Activated CD4-positive, alpha-beta T cell treated with anti-CD3 and anti-CD28 coated beads for 48 hours (primary cell): ENCODE data around the gene CUBN.

Source experiments
- DNase-seq: peaks from one replicate; pipeline ENCODE4 v3.0.0-alpha.2; 2020

Gene CUBN

DNA sequence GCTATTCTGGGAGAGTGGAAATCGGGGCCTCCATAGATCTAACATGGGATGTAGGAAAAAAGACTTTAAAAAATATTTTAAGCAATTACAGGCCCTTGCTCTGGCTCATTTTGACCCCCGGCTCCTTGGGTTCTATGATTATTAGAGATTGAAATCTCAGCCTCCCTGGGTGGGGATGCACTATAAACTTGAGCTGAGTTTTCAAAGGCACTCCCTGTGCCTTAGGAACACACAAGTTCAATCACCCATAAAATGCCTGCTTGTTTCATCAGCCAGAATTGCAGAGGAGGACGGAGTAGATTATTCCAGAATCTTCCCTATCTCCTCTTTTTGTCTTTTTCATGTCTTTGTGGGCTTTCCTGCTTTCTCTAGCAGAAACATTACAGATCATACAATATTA, 145.4 kb downstream of the CUBN start:
- no peak for DNase-seq

DNA sequence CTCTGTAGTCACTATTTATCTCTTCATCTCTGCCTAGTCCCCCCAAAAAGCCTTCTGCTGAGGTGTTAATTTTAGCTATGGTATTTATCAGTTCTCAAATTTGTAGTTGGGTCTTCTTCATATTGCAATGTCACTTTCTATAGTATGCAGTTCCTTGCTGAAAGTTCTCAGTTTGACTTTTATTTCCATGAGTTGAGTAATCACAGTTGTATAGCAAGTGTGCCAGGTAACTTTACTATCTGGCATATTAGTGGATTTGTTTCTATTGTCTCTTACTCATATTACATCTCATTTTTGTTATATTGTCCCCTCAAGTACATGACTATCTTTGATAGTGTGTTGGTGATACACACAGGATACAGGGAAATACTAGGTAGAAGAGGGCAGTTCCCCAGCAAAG, 152.8 kb downstream of the CUBN start:
- DNase-seq: no peak

DNA sequence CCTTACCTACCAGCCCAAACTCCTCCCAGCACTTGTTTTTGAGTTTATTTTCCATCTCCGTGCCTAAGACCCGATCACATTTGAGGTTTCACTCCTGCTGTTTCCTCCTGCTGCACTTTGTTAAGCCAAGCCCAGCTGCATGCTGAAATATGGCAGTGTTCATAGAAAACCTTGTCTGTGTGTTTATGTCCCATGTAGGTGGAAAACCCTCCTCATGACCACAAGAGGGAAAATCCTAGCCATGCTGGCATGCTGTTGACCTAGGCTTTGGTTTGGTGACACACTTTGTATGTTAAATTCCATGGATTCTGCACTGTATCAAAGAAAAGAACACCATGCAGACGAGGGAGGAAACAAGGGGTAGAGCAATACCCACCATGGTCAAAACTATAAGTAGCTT, 154.4 kb downstream of the CUBN start:
- DNase-seq: no peak

DNA sequence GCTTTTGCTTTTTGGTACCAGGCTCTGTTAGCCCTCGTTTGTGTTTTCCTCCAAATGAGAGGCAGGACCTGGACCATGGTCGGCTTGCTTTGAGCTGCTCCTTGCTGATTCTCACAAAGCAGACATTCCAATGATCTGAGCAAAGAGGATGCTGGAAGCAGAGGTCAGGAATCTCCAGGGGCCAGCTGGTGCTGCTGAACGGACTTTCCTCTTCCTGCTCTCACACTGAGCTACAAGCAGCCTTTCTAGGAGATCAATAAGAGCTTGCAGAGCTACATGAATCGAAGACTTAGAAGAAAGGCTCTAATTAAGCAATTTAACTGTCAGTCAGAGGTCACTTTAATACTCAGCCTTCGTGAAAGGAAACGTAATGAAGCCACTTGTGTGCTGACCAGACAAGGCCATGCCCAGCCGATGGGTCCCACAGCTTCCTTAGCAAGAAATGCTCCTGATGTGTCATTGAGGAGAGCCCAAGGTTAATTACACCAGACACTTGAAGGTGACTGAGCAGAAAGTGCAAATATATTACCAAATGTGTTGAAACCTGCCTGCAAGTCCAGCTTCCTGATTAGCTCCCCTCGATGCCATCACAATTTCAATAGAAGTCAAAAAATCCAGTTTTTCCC, 161.1 kb downstream of the CUBN start:
- DNase-seq: no peak

DNA sequence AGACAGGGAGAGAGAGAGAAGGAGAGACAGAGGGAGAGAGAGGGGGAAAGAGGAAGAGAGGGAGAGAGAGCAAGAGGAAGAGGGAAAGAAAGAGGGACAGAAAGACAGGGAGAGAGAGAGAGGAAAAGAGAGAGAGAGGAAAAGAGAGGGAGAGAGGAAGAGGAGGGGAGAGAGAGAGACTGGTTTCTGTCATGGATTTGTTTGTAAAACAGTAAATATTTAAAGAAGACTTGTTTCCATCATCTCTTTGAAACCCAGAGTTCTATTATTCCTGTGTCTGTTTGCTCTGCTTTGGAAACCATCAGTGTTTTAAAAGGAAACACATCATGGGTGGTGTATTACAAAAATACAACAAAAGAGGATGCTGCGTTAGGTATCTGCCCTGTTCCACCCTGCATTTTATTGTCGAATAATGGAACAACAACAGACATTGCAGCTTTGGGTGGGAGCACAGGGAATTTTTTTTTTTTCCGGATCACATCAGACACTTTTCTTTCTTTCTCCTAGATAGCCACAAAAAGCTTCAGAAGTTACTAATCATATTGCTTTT, 161.7 kb downstream of the CUBN start:
- DNase-seq: no peak

DNA sequence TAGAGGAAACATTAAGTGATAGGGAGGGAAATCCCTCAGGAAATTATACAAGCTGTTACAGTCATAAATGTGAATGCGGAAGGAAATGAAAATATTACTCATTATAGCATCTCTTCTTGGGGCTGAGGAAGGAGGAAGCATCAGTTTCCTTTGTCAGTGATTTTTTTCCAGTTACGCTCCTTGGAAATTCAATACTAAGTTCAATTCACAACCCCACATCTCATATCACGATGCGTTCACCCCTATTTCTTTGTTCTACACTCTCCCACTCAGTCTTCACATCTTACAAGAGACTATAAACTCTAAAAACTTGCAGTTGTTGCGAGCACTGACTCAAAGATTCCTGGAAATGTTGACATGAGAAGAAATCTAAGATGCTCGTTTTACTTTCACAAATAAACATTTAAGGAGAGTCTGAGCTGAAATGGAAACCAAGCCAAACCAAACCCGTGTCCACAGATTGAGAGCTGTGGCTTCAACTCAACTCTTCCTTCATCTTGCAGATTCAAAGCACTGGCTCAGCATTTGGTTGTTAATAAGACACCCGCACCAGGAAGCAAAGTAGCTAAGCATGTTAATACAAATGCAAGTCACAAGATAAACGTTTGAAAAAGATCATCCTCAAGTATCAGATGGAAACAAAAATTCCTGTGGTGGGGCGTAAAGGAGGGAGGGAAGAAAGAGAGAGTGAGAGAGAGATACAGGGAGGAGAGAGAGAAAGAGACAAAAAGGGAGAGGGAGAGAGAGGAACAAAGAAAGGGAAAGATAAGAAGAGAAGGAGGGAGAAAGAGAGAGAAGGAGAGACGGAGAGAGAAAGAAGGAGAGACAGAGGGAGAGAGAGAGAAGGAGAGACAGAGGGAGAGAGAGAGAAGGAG, 162.4 kb downstream of the CUBN start:
- peak; percentile 7 for DNase-seq

DNA sequence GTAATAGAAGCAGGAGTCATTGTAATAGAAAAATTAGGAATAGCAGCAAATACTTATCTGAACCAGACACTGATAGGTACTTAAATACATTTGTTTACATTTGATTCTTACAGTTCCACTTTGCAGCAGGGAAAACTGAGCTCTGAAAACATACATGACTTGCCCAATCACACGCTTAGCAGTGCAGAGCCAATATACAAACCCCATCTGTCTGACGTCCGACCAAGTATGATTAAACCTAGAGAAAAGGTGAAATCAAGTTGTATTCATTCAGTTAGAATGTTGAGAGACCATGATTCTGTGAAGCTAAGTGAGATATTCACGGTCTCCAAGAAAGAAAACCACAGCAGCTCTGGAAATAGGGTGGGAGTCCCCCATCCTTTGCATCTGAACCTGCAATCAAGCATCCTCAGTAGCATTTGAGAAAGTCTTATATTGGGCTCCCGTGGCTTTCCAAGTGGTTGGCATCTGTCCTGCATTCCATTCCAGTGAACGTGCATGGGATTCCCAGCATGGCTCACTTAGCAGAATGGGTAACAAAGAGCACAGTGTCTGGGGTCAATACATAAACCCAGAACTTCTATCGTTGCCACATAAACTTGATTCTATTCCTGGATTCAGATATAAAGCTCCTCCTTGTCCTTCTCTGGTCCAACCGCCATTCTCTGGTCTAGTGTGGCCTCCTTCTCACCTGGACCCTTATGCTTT, 163.7 kb downstream of the CUBN start:
- DNase-seq: no peak

DNA sequence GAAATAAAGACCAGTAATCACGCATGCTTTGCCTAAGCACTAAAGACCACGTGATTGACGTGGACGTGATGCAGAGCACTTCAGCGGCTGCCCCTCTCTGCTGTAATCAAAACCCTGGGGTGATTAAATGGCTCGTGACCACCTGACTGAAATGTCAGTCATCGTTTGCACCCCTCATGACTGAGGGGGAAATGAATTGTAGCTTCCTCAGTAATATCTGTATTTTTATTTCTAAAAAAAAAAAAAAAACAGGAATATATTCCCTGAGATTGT, 164.3 kb downstream of the CUBN start:
- DNase-seq: no peak

DNA sequence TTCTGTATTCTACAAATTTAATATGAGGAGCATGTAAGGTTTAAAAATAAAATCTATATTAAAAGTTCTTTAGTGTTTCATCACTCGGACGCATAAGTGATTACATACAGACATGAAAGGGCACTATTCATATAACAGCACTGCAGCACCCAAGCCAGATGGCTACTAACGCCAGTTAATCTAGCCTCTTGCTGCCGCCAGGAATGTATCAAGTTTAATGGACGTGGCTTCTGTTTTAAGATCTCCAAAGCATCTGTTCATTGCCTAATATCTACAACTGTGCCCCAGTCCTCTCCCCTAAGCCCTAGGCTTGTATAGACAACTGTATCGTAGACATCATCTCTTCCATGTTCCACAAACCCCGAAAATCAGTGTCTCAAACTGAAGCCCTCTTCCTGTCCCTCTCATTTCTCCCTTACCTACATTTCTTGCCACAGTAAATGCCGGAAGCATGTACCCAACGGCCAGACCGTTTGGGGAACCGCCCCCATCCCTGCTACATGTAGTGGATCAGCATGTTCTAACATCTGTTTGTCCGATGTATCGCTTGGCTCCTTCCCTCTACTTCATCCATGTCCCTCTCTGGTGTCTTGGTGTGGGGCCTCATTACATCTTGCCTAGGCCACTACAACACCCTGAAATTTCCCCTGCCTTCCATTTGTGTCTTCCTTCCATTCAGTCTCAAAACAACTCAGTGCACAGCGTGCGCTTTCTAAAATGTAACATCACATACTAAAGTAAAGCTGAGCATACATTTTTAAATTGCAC, 164.9 kb downstream of the CUBN start:
- DNase-seq: no peak

DNA sequence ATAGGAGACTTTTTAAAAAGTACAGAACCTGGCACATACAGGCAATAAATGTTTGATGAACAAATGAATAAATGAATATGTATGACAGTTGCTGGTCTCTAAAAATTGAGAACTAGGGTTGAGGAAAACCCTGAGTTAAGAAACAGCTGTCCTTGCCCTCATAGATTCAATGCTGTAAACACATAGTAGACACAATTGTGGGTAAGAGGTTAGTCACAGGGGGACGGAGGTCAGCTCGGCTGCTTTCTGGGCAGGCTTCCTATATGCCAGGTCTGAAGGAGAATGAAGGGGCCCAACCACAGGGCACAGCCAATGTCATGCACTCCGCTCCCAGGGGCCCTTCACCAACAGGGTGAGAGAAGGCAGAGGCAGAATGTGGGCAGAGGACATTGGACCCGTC, 169.1 kb downstream of the CUBN start:
- DNase-seq: no peak

DNA sequence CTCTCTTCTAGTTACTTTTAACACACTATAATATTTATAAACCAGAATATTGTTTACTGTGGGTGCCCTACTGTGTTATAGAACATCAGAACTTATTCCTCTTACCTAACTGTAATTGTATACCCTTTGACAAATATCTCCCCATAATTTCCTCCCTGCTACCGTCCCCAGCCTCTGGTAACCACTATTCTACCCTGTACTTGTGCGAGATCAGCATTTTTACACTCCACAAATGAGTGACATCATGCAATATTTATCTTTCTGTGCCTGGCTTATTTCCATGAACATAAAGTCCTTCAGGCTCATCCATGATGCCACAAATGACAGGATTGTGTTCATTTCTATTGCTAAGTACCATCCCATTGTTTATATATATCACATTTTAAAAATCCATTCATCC, 172.6 kb downstream of the CUBN start:
- DNase-seq: no peak

DNA sequence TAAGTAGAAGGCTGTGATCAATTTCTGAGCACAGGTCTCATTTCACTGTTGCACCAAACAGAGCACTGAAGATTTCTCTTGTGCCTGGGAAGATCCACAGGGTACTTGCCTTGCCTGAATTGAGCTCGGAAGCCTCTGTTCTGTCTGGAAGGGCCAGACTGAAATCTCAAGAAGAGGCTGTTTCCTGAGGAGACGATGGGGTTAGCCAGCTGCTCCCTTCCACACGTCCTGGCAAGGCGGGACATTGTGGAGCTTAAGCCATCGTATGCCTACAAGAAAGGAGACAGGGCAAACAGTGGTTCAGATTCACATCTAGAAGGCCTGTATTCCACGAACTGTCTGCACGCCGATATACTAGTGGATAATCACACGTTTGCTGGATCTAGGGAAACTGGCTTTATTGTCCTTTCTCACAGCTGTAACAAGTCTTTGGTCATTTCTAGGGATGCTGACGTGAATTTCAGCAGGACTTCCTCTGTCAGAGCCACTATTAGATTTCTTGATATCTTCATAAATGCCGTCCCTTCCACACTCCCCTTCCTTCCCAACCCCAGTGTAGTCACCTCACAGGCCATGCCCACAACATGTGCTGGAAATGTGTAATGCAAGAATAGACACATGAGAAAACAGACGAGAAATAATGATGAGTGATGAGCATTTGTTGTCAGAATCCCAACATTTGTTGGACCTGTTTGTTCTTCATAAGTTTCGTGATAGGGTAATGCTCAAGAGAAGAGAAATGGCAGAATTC, 175.2 kb downstream of the CUBN start:
- no peak for DNase-seq

DNA sequence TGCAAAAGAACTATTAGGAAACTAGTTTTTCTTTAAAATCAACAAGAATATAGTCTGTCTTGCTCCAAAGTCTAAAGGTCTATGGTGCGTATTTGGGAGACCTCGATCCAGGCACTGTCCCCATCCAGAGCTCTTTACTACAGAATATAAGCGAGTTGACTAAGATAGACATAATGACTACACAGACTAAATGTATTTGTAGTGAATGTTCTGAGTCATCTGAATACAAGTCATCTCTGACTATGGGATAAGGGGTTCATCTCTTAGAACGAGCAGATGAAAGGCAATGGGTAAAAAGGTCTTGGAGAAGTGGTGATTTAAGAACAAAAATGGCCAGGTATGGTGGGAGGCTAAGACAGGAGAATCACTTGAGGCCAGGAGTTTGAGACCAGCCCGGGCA, 176.3 kb downstream of the CUBN start:
- no peak for DNase-seq

DNA sequence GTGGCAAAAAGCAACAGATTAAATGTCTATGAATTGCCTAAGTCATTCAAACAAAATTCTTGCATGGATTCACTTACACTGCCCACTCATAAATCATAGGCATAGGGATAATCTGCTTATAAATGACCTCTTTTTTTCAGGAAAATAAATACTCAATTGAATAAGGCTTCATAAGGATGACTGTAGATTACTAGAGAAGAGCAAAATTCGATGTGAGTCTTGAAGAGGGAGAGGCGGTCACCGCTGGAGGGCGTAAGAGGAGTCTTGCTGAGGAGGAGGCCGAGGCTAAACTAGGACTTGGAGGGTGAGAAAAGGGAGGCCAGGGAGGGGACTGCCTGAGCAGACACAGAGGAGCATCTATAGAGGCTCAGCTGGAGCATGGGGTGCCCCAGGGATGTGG, 177.0 kb downstream of the CUBN start:
- peak; percentile 9 for DNase-seq

DNA sequence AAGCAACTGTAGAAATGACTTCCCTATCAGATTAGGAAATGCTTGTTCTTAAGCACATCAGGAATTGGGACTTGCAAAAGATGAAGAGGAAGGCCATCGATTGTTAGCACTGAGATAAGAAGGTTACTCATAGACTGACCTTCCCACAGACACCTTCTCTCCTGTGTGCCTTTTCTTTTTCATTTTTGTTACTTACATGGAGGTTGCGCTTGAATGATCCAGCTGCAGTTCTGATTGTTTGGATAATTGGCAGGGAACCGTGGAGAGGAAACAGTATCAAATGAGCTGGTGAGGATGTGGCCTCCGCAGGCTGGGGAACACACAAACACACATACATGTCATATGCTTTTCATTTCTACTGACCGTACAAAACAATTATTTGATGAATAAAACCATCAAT, 177.5 kb downstream of the CUBN start:
- DNase-seq: no peak

DNA sequence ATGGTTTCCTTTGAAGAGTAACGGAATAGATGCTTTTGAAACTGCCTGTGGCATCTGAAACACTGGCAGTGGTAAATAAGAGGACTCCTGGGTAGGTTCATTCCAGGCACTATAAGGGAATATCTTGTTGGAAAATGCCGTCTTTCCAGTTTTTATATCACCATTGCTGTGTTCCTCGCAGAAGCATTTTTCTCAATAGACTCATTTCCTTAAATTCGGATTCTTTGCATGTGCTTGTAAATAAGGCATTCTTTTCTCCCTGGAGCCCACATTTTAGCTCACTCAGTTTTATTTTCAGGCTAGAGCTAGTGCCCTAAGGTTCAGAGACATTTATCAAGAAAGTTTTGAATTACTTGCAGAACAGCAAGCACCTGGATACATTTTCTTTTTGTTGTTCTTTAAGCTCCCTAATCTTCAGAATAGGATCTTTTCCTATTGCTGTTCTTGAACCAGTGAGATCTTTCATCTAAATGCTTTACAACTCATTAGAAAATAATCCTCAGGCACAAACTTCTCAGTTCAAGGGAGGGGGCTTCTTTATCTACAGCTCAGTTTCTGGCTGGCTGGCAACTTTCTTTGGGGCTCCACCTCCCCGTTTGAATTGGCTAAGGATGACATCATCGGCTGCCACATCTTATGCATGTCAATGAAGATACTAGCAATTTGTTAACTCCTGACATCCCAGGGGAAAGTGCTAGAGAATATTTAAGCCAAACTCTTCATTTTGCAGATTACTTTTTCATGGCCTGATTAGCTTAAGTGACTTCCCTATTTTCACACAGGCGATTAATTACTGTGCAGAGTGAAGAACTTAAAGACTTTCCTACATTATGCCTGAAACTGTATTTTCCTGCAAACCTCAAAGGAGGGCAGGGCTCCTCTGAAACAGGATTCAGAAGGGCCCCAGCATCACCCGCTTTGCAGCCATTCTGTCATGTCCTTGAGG, 178.7 kb downstream of the CUBN start:
- DNase-seq: peak; percentile 26

DNA sequence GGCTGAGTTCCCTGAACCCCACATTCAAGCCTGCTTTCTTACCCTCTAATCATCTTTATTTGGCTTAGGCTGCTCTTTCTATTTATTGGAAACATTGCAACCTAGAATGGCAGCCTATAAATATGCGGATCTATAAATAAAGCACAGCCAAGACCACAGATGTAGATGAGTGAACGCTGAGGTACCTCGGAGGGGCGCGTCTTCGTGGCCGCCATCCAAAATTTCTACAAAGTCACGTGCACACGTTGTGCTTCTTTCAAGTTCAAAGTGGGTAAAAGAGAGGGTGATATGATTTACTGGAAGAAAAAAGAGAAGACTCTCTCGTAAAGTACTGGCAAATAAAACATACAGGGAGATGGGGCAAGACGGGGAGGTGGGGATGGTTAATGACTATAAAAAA, 179.8 kb downstream of the CUBN start:
- no peak for DNase-seq

DNA sequence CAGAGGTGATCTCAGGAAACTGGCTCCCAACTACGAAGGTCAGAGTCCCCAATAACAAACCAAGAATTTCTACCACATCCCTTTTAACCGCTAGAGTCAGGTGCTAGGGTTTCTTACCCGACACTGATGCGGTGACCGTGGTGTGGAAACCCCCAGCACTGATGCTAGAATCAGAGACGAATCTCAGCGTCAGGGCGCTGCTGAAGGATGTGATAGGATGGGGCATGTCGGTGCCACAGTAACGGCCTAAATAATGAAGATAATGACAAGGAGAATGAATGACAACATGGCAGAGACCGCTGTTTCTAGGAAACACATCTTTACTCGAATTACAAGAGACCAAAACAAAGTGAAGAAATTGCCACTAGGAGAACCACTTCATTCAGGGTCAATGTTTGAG, 181.2 kb downstream of the CUBN start:
- no peak for DNase-seq

DNA sequence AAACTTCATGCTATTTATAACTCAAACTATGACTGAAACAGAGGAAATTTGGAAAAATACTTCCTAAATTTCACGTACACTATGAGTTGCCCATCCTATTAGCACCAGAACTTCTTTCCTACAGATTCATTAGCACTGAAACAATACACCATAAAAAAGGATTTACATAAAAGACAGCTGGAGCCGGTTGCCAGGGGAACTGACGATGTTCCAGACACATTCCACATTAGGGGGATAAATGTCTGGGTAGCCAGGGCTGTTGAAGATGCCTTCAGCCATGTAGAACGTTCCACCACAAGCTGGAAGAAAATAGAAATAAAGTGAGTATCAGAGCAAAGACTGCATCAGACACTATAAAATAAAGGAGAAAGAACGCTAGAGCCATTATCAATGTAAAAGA, 182.5 kb downstream of the CUBN start:
- DNase-seq: no peak

DNA sequence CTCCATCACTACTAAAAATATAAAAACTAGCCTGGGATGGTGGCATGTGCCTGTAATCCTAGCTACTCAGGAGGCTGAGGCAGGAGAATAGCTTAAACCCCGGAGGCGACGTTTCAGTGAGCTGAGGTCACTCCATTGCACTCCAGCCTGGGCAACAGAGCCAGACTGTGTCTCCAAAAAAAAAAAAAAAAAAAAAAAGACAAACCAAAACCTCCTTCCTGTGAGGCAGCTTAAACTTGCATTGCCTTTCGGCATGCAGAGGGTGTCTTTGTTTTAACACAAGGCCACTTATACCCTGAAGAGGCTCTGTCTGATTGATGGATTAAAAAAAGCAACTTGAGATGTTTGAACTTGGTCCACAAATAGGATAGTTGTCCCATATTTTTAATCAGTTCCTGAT, 184.0 kb downstream of the CUBN start:
- DNase-seq: no peak

DNA sequence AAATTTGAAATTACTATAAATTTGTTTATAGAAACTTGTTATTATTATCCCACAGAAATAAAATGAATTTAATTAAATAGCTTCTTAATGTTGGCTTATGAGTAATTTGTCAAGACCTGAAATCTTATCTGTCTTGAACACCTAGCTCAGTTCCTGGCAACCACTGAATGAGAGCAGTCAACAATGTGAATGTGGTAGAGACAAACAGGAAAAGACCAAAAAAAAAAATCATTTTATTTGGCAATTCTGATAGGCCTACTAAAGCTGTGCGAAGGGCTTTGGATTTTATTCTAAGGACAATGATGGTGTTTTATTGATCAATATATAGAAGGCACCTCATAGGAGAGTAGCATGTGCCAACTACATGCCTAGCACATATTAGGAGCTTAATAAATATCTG, 184.6 kb downstream of the CUBN start:
- DNase-seq: no peak
